Testis (tissue), 3 donors: ENCODE data around the gene ATP13A2. TPM values are rescaled to one million over a fixed set of nuclear protein-coding genes. Genes with fewer than 3 reads are reported as not detected.
A peak's percentile ranks its signal among the peaks of the same experiment; 100 is the strongest.

Experiments used
- DNase-seq: peaks from one replicate; pipeline ENCODE4 v3.0.0-alpha.2; 2019
- H3K27ac ChIP-seq, 2 donors: fragments of 200-600 bp; sonication (generic); one replicate each; pipeline ENCODE4 v1.5.1; 2019
- H3K27me3 ChIP-seq: fragments of 200-600 bp; sonication (generic); one replicate; pipeline ENCODE4 v1.5.1; 2019
- H3K36me3 ChIP-seq: fragments of 200-600 bp; sonication (generic); one replicate; pipeline ENCODE4 v1.5.1; 2017; ENCODE audit warnings: low read depth; ENCODE audit errors: missing control alignments
- H3K4me1 ChIP-seq: fragments of 200-600 bp; sonication (generic); one replicate; pipeline ENCODE4 v1.5.1; 2019
- H3K4me3 ChIP-seq, 2 donors: fragments of 200-600 bp; sonication (generic); one replicate each; pipeline ENCODE4 v1.5.1; 2017 to 2019
- H3K9me3 ChIP-seq: fragments of 200-600 bp; sonication (generic); one replicate; pipeline ENCODE4 v1.5.1; 2017
- POLR2A ChIP-seq: fragments of 450-650 bp; IDR thresholded peaks from one replicate; pipeline ENCODE4 v1.6.1; 2017; ENCODE audit warnings: antibody characterized with exemption, mild to moderate bottlenecking, moderate library complexity
- WGBS, 2 donors: methylation state at CpG; one replicate each; pipeline ENCODE4 v1.1.5; 2018; 5-methylcytosine and 5-hydroxymethylcytosine counted together
- intact Hi-C: fragments of 100-400 bp; cut with DNase I; formaldehyde crosslinking; loops from one replicate; pipeline ENCODE4 v1.15.1; 2023; ENCODE audit warnings: low total_unique reads
- polyA plus RNA-seq: library from polyadenylated mRNA; stranded (reverse); fragments of 350-450 nt; fragmentation: Illumina TruSeq; extraction: RNeasy Lipid Tissue Mini Kit (QIAGEN cat#74804); gene quantifications from one replicate; pipeline ENCODE4 v1.2.3, GENCODE V29; 2014; ENCODE audit warnings: low read depth, low replicate concordance; ENCODE audit not compliant: insufficient read depth
- total RNA-seq, 2 donors: library from RNA; depleted of rRNA; stranded (reverse); fragments of >200 nt; gene quantifications; one replicate each; pipeline ENCODE4 v1.2.3, GENCODE V29; 2016
- TF ChIP-seq, protein P1 (sequence below), 3 experiments: fragments of 450-650 bp in 2 of 3; fragments of 200-600 bp in 1 of 3; sonication (generic) in 1 of 3; IDR thresholded peaks; one replicate each; pipeline ENCODE4 v1.5.1; 2016 to 2019; ENCODE audit warnings: antibody characterized with exemption in 3 of 3, mild to moderate bottlenecking in 2 of 3, moderate library complexity in 1 of 3

The ATP13A2 gene
- total and polyA plus RNA-seq, 3 donors from 2014 or later = 36.9 to 45.6 (median 42.4) TPM

- Histone ChIP-seq H3K36me3 (no peaks in the 10 kb centered on the region), H3K27ac (peak overlapping the region in 1 of 2 donors; percentile 48), H3K9me3 (no peaks in the 10 kb centered on the region), H3K27me3 (no peaks in the 10 kb centered on the region), H3K4me3 (peak overlapping the region; percentile 39 to 54), H3K4me1 (peaks cover under 1% of the 10 kb centered on the region)
- WGBS, 2 donors = 57 to 67% methylated on average over 14 of the region's 14 CpGs
- intact Hi-C loops = no loop called here
- DNase-seq = no peak
- no peak for TF ChIP-seq POLR2A
- TF ChIP-seq, protein P1, sequence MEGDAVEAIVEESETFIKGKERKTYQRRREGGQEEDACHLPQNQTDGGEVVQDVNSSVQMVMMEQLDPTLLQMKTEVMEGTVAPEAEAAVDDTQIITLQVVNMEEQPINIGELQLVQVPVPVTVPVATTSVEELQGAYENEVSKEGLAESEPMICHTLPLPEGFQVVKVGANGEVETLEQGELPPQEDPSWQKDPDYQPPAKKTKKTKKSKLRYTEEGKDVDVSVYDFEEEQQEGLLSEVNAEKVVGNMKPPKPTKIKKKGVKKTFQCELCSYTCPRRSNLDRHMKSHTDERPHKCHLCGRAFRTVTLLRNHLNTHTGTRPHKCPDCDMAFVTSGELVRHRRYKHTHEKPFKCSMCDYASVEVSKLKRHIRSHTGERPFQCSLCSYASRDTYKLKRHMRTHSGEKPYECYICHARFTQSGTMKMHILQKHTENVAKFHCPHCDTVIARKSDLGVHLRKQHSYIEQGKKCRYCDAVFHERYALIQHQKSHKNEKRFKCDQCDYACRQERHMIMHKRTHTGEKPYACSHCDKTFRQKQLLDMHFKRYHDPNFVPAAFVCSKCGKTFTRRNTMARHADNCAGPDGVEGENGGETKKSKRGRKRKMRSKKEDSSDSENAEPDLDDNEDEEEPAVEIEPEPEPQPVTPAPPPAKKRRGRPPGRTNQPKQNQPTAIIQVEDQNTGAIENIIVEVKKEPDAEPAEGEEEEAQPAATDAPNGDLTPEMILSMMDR (IDR thresholded peaks at IDR 0.05) = no peak
These were observed 50.2 kb downstream of the ATP13A2 start for GRCh38 chr1:16961297-16962133.

DNA sequence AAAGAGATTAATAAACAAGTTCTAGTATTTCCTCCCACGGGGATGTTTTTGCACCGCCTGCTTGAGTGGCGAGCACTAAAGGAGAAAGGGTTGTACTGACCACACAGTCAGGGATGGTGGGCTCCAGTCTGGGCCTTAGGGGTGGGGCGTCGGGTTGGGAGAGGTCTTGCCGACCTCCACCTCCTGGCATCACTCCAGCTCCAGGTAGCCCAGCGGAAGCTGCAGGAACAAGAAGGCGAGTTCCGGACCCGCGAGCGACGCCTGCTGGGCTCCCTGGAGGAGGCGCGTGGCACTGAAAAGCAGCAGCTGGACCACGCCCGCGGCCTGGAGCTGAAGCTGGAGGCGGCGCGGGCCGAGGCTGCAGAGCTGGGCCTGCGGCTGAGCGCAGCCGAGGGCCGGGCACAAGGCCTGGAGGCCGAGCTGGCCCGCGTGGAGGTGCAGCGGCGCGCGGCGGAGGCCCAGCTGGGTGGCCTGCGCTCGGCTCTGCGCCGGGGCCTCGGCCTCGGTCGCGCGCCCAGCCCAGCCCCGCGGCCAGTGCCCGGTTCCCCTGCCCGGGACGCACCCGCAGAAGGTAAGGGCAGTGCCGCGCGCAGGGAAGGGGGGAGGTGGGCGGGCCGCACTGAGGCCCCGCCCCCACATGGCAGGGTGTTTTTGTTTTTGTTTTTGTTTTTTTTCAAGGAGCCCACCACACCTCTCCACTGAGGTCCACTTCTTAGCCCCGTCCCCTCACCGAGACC is 51.0 kb downstream of the ATP13A2 start:
- H3K9me3 ChIP-seq = no peaks in the 10 kb centered on the region
- H3K27me3 ChIP-seq = no peaks in the 10 kb centered on the region
- TF ChIP-seq POLR2A = no peak
- TF ChIP-seq, protein P1 (IDR thresholded peaks at IDR 0.05) = peak; percentile 21 to 58 (median 54)
- H3K4me1 ChIP-seq = no peaks in the 10 kb centered on the region
- intact Hi-C loops = no loop called here
- H3K4me3 ChIP-seq = peak overlapping the region; percentile 39 to 54
- H3K27ac ChIP-seq = peak overlapping the region in 1 of 2 donors; percentile 48
- H3K36me3 ChIP-seq = no peaks in the 10 kb centered on the region
- WGBS, 2 donors = 2 to 6% methylated on average over 16 to 49 of the region's 57 CpGs
- peak; percentile 86 for DNase-seq

- 95 to 97% methylated on average over 8 to 12 of the region's 12 CpGs for WGBS, 2 donors
- Histone ChIP-seq H3K27me3 (no peaks in the 10 kb centered on the region), H3K27ac (no peak overlapping the region), H3K36me3 (no peaks in the 10 kb centered on the region), H3K4me3 (no peak overlapping the region), H3K9me3 (no peaks in the 10 kb centered on the region), H3K4me1 (no peaks in the 10 kb centered on the region)
- DNase-seq = no peak
- no peak for TF ChIP-seq POLR2A
- TF ChIP-seq, protein P1 (IDR thresholded peaks at IDR 0.05) = no peak
- intact Hi-C loops = loop anchor here (10.0 kb wide), 1 partner anchor 66 kb away; no protein-coding TSS in a partner anchor
These were observed 53.3 kb downstream of the ATP13A2 start for GRCh38 chr1:16958475-16958874.

- Histone ChIP-seq H3K4me1 (no peaks in the 10 kb centered on the region), H3K36me3 (no peaks in the 10 kb centered on the region), H3K9me3 (no peaks in the 10 kb centered on the region), H3K27ac (no peak overlapping the region), H3K27me3 (no peaks in the 10 kb centered on the region), H3K4me3 (no peak overlapping the region)
- DNase-seq = no peak
- 85 to 94% methylated on average over 8 of the region's 8 CpGs for WGBS, 2 donors
- no peak for TF ChIP-seq POLR2A
- TF ChIP-seq, protein P1 (IDR thresholded peaks at IDR 0.05) = no peak
- intact Hi-C loops = loop anchor here (10.0 kb wide), 1 partner anchor 67 kb away; no protein-coding TSS in a partner anchor
These were observed 54.0 kb downstream of the ATP13A2 start for GRCh38 chr1:16957731-16958130.
